Posterior cingulate gyrus (tissue), 11 donors: Measurements from ENCODE around the gene PHF23.

Source experiments
- DNase-seq, 10 donors: peaks; one replicate each; pipeline versions ENCODE4 v3.0.0 to v3.0.0-alpha.2; 2020 to 2021; ENCODE audit warnings: mixed read lengths in 3 of 10
- intact Hi-C: fragments of 100-400 bp; cut with DNase I; formaldehyde crosslinking; loops from one replicate; pipeline ENCODE4 v1.15.1; 2023

PHF23 gene

GRCh38 chr17:7222972-7223292, 16.3 kb downstream of the PHF23 start:
- intact Hi-C loops, result no loop called here
- peak in 1 of 10 donors; percentile 24 for DNase-seq

- peak in 2 of 10 donors; percentile 20 to 70 for DNase-seq
- intact Hi-C loops, result no loop called here
Observed at GRCh38 chr17:7222093-7222971, 16.9 kb downstream of the PHF23 start.

GRCh38 chr17:7221278-7222092, 17.8 kb downstream of the PHF23 start:
- DNase-seq, result peak in 2 of 10 donors; percentile 16 to 64
- intact Hi-C loops, result no loop called here

- DNase-seq, result peak in 4 of 10 donors; percentile 43 to 93 (median 58)
- intact Hi-C loops, result no loop called here
Observed at GRCh38 chr17:7220593-7221277, 18.5 kb downstream of the PHF23 start.

GRCh38 chr17:7219812-7220592, 19.3 kb downstream of the PHF23 start, which contains the start of the genes ACADVL and DLG4:
TSS of gene ACADVL (plus strand) at chr17:7219938. CDS start at chr17:7219985, 47 bp downstream.
TSS of gene DLG4 (minus strand) at chr17:7219836.
- DNase-seq, result peak; percentile 87 to 99 (median 91)
- intact Hi-C loops, result no loop called here

DNA sequence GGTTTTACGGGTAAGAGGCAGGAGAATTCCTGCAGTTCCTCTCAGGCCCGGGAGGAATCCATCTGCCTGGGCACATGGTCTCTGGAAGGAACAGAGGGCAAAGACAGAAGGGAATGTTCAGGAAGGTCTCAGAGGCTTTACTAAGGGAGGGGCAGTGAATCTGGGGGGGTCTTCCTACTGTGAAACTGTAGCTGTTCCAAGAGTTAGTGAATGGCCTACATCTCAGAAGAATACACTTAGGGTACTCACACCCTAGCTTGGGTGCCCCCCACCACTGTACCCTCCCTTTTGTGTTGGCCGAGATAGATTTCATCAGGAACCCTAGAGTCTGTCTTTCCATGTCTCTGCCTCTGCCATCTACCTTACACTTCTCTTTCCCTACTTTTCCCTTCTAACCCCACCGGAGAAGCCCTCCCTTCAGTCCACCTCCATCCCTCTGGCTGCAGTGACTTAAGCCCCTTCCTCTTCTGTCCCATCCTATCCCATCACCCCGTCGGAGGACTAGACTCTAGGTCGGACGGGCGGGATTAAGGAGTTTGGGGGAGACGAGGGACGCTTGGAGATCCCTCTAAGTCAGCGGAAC, 19.9 kb downstream of the PHF23 start:
- intact Hi-C loops, result no loop called here
- DNase-seq, result peak in 1 of 10 donors; percentile 0

DNA sequence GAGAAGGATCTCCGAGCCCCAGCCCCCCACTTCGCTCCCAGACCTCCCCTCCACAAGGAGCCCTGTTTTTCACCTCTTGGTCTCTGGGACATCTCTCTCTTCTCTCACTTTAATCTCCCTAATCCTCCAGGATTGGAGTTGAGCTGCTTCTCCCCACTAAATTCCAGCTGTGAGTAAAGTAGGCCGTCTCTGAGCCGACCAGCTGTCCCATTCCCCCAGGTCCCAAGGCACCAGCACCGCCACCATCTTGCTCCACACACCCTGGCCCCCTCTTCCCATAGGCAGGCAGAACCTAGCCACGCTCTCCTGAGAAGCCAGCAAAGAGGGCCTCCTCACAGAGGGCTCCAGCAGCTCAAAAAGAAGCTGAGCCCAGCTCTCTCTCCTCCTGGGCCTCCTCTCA, 20.5 kb downstream of the PHF23 start:
- intact Hi-C loops, result no loop called here
- peak in 1 of 10 donors; percentile 13 for DNase-seq

GRCh38 chr17:7218166-7218565, 21.1 kb downstream of the PHF23 start:
- intact Hi-C loops, result no loop called here

GRCh38 chr17:7217113-7217987, 21.9 kb downstream of the PHF23 start:
- intact Hi-C loops, result no loop called here
- DNase-seq, result peak in 5 of 10 donors; percentile 57 to 90 (median 67)

More at GRCh38 chr17:7218166-7218565, 21.1 kb downstream of the PHF23 start:
- peak in 2 of 10 donors; percentile 22 to 74 for DNase-seq

DNA sequence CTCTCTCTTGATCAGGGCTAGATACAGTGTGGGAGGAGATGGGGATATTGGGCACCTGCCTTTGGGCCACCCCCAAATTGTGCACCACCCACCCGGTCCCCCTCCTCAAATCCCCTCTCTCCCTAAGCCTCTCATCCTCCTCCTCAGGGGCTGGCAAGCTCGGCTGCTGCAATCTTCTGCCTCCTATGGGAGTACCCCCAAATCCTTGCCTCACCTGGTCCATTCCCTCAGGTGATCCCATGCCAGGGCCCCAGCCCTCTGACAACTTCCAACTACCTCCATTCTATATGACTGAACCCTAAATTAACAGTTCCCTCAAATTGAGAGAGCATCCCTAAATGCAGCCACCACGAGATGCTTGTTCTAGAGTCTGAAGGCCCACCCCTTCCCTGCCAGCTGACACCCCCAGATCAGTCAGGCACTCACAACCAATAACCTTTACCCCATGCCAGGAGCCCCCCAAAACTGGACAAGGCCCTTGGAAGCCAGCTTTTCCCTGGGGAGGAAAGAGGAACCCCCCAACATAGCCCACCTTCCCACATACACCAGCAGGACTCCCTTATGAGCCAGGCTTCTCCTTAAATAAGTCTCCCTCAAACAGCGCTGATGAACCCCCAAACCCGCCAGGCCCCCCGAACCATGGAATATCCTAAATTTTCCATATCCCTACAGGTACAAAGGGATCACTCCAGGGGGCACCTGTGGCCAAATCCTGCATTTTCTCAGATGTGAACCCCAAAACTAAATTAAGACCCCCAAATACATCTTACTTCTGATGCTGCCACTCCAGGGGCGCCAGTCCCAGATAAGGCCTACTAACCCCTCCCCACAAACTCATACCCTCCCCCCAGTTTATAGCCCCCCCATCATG, 22.8 kb downstream of the PHF23 start:
- DNase-seq, result peak in 1 of 10 donors; percentile 13
- intact Hi-C loops, result no loop called here

- intact Hi-C loops, result no loop called here
- DNase-seq, result no peak
Observed at GRCh38 chr17:7215652-7216180, 23.5 kb downstream of the PHF23 start.

GRCh38 chr17:7215136-7215638, 24.1 kb downstream of the PHF23 start:
- no peak for DNase-seq

DNA sequence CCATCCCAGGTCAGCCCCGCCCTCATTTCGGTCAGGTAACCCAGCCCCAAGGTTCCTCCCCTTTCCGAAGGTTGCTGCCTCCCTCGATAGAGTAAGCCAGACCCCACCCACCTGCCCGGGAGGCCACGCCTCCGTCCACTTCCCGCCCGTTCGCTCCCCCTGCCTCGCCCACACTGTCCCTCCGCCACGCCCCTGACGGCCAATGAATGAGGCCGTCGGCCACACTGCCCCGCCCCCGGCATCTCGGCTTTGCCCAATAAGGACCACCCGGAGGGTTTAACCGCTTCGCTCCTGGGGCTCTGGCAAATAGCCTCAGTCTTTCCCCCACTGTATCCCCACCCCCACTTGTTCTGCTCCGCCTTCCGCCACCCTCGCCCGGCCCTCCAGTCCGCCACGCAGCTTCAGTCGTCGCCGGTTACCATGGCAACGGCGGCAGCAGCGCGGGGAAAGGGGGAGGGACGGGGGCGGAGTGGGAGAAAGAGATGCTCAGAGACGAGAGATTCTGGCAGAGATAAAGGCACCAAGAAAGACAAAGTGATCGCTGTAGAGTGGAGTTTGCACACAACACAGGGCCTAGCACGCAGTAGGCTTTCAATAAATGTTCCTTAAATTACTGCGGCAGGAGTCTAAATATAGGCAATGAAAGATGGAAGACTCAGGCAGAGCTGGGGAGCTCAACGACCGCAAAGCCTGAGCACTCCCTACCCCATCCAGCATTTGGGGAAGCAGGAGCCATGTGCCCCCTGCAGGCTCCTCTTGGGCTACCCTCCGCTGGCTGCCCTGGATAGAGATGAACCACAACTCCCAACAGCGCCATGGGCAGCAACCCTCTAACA, 24.7 kb downstream of the PHF23 start:
- DNase-seq, result peak; percentile 91 to 100 (median 98)
- intact Hi-C loops, result no loop called here

More at GRCh38 chr17:7215136-7215638, 24.1 kb downstream of the PHF23 start:
- intact Hi-C loops, result no loop called here

- DNase-seq, result peak; percentile 42 to 96 (median 76)
- intact Hi-C loops, result no loop called here
Observed at GRCh38 chr17:7213895-7214299, 25.4 kb downstream of the PHF23 start.

DNA sequence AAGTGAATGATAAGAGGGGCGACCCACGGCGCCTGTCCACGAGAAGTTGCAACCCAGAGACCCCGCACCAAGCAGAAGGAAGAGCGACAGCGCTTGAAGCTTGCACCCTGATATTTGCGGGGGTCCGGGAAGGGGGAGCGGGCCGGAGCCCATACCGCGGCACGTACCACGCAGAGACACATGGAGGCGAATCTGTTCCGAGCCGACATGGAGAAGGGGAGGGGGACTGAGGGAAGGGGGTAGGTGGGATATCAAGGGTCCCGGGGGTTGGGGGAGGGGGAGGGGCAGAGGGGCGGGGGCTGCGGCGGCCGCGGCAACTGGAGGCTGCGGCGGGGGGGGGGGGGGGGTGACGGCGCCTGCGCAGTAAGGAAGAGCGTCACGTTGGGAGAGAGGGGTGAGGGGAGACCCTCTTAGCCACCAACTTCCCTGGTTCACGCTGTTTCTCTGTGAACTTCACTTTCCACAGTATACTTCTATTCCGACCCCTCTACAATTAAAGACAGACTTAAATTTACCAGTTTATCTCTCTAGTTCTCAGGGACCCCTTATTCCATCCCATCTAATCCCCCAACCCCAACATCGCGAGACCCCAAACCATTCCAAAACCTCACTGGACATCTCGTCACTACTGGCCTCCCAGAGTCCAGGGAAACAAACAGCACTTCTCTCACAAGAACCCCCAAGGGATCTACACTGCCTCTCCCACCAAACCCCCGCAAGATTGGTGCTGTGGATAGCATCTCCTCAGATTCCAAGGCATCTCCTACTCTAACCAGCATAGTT, 27.6 kb downstream of the PHF23 start:
- intact Hi-C loops, result no loop called here
- no peak for DNase-seq
